NCI-H2196 treated with DMSO at 0.1 percent for 48 hours (cell line): ENCODE results near the gene MUTYH.
"Not testable (repeated sequence)": the region's sequence is repeated elsewhere in the genome, so short reads cannot be mapped to it uniquely, and the experiment has no call there.

Experiments
- DNase-seq: peaks from one replicate; lab custom pipeline; 2025; ENCODE audit not compliant: unreplicated experiment; lab: John Stamatoyannopoulos, UW

Gene MUTYH

GRCh38 chr1:45322486-45323040, 17.7 kb downstream of the MUTYH start:
- DNase-seq, result no peak

DNA sequence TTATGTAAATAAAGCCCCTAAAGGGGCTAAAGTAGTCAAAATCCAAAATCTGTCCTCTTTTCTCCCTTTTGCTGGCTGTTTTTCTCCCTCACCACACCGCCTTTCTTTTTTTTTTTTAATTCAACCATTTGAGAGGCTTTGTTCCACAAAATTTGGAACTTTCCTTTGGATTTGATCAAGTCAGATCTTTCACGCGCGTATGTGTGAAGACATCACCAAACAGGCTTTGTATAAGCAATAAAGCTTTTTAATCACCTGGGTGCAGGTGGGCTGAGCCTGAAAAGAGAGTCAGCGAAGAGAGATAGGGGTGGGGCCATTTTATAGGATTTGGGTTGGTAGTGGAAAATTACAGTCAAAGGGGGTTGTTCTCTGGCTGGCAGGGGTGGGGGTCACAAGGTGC, 18.8 kb downstream of the MUTYH start:
- no peak for DNase-seq

DNA sequence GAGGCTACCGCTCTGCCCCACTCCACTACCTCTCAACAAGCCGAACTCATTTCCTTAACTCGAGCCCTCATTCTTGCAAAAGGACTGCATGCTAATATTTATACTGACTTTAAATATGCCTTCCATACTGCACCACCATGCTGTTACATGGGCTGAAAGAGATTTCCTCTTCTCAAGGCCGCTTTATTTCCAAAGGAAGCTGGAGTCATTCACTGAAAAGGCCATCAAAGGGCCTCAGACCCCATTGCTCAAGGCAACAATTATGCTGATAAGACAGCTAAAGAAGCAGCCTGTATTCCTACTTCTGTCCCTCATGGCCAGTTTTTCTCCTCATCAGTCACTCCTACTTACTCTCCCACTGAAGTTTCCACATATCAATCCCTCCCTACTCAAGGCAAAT, 20.5 kb downstream of the MUTYH start:
- DNase-seq, result no peak

DNA sequence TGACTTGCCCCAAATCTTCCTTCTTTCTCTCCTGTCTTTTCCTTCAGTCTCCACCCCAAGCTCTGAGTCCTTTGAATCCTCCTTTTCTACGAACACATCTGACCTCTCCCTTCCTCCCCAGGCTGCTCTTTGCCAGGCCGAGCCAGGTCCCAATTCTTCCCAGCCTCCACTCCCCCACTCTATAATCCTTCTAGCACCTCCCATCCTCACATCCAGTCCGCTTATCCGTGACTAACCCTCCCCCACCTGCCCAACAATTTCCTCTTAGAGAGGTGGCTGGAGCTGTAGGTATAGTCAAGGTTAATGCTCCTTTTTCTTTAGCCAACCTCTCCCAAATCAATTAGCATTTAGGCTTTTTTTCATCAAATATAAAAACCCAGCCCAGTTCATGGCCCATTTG, 23.1 kb downstream of the MUTYH start:
- DNase-seq, result no peak

DNA sequence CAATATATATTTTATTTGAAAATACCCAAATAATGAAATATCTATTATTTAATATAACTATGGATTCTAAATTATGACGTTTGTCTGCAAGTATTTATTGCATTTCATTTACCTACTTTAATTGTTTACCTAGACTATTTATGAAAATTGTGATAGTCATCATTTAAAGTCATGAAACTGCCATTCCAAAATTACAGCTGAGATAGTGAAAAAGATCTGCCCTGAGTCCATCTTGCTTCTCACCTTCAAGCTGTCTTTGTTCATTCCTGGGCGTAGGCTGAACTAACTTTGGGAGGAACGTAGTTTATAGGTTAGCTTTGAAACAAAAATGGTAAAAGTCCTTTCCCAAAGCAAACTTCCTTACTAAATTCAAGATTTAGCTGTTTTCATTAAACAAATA, 26.0 kb downstream of the MUTYH start:
- no peak for DNase-seq

DNA sequence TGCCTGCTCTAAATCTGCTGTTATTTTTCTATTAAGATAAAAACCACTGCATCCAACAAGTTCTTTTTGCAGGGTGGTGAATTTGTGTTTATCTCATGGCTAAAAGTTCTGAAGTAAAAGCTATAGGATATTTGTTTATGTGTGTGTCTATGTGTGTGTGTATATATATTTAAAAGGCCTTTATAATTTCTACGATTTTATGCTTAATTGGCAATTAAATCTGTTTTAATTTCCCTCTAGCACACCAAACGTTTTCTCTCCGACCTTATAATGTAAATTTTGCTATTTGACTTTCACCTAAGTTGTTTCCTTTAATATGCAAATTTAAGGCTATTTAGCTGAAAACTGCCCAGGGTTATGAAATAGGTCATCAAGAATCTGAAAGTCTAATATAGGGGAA, 33.3 kb downstream of the MUTYH start:
- no peak for DNase-seq

DNA sequence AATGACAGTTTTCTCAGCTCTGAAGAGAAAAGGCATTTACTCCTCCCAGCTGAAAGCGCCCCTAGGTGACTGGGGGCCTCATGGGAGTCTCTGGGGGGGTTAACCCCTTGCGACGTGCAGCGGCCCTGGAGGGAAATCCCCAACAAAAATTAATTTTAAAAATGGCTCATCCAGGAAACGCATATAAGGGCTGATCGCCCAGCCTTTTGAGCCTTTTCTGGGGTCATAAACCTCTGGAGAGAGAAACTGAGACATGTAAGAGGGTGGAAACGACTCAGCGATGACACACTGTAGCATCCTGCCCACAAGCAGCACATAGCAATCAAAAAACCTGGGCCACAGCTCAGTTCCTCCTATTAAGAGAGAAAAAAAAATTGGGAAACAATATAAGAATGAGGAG, 33.9 kb downstream of the MUTYH start:
- DNase-seq, result no peak

DNA sequence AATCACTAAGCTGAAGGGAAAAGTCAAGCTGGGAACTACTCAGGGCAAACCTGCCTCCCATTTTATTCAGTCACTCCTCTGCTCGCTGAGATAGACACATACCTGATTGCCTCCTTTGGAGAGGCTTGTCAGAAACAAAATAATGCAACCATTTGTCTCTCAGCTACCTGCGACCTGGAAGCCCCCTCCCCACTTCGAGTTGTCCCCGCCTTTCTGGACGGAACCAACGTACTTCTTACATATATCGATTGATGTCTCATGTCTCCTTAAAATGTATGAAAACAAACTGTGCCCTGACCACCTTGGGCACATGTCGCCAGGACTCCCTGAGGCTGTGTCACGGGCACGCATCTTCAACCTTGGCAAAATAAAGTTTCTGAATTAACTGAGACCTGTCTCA, 35.0 kb downstream of the MUTYH start:
- DNase-seq, result no peak

DNA sequence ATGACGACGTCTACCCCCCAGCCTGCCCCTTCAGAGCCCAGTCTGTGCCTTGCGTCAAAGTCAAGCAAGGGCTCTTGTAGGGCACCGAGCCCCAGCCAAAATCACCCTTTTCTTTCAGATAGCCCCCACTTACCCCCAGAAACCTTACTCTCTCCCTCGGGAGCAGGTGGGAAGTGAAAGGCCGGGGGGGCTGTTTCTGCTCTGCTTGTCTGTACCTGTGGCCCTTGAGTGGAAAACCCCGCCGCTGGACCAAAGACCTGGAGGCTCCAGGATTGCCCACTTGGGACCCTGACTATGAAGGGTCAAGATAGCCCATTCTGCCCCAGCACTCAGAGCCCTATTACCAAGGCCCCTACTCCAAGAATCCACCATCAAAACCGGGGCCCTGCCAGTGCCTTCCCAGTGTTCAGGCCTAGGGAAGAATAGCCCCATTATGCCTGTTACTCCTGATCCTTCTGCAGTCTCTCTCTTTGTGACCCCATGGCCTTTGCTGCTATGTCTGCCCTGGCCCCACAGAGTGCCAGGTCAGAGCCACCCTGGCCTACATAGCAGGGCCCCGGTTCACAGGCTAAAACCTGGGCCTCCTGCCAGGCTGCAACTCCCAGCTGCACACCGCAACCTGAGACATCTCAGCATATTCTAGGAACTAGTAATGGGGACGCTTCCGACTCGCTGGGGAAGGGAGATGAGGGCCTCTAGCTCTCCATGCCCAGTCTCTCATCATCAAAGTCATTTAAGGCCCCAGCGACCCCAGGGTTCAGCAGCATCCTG, 35.7 kb downstream of the MUTYH start:
- DNase-seq, result peak; percentile 51

- peak; percentile 95 for DNase-seq
Measured at GRCh38 chr1:45303520-45304310, 36.5 kb downstream of the MUTYH start.

- DNase-seq, result no peak
Measured at GRCh38 chr1:45302505-45303150, 37.6 kb downstream of the MUTYH start.

- DNase-seq, result no peak
Measured at GRCh38 chr1:45300669-45300997, 39.6 kb downstream of the MUTYH start.

- DNase-seq, result peak; percentile 64
Measured at GRCh38 chr1:45299981-45300668, 40.1 kb downstream of the MUTYH start.

GRCh38 chr1:45299296-45299695, 40.9 kb downstream of the MUTYH start:
- no peak for DNase-seq

DNA sequence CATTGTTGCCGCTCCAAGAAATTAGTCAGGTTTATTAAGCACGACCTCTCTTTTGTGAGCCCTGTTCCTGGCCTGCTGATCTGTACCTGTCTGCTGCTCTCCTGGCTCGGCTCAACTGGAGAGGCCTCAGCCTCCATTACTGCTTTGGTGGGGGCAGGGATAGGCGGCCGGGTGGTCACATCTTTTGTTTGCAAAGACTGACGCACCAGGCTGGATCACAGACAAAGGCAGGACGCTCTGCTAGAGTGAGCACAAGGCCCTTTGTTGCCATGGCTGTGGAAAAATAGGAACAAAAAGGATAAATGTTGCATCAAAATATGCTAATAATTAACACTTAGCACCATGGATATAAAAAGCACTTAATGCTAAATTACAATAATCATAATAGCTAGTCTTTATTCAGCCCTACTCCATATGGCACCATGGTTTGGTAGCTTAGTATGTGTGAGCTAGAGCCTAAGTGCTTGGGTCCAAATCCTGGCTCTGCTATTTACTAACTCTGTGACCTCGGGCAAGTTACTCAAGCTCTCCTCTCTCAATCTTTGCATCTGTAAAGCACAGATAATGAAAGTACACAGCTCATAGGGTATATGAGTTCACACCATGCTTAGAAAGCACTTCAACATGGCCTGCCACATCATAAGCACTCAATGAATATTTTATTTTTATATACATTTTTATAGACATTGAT, 42.4 kb downstream of the MUTYH start:
- DNase-seq, result no peak

- no peak for DNase-seq
Measured at GRCh38 chr1:45291716-45292115, 48.5 kb downstream of the MUTYH start.

- not testable (repeated sequence) for DNase-seq
Measured at GRCh38 chr1:45291002-45291401, 49.2 kb downstream of the MUTYH start.

- not testable (repeated sequence) for DNase-seq
Measured at GRCh38 chr1:45286521-45286920, 53.7 kb downstream of the MUTYH start.

GRCh38 chr1:45284858-45285257, 55.4 kb downstream of the MUTYH start:
- not testable (repeated sequence) for DNase-seq

GRCh38 chr1:45282351-45282750, 57.9 kb downstream of the MUTYH start:
- DNase-seq, result no peak
